MCF 10A (cell line): ENCODE results near the gene ARHGEF33. TPM values are rescaled to one million over a fixed set of nuclear protein-coding genes. Genes with fewer than 3 reads are reported as not detected.

ENCODE experiments used
- BruUV-seq: library from RNA; stranded (reverse); fragments of 400-500 nt; replicated peaks from 2 replicates; lab custom pipeline; 2021; lab: Mats Ljungman, UMichigan
- CTCF ChIA-PET: fragments of 300-600 bp; sonication (Branson Sonifier 250); formaldehyde crosslinking; extraction: SDS; loops from one replicate; lab custom pipeline; 2021; ENCODE audit warnings: antibody characterized with exemption, inconsistent platforms; lab: Yijun Ruan, JAX
- POLR2A ChIA-PET: fragments of 300-600, 350-650 bp; sonication (Branson Sonifier 250); formaldehyde crosslinking; extraction: SDS; loops from one replicate; lab custom pipeline; 2020; ENCODE audit warnings: antibody characterized with exemption, inconsistent platforms; lab: Yijun Ruan, JAX
- DNase-seq: peaks from one replicate; pipeline ENCODE4 v3.0.0-alpha.2; 2018; ENCODE audit not compliant: unreplicated experiment
- H3K27ac Mint-ChIP-seq: one replicate; pipeline ENCODE4 v1.8.0; 2022; ENCODE audit warnings: mild to moderate bottlenecking, low read depth, mixed read lengths; ENCODE audit not compliant: unreplicated experiment
- H3K27me3 Mint-ChIP-seq: one replicate; pipeline ENCODE4 v1.8.0; 2022; ENCODE audit warnings: mixed read lengths; ENCODE audit not compliant: insufficient read depth, unreplicated experiment
- H3K36me3 Mint-ChIP-seq: one replicate; pipeline ENCODE4 v1.8.0; 2022; ENCODE audit warnings: mild to moderate bottlenecking, moderate library complexity, mixed read lengths; ENCODE audit not compliant: insufficient read depth, unreplicated experiment
- H3K4me1 Mint-ChIP-seq: one replicate; pipeline ENCODE4 v1.8.0; 2022; ENCODE audit warnings: mixed read lengths; ENCODE audit not compliant: insufficient read depth, unreplicated experiment
- H3K4me3 Mint-ChIP-seq: one replicate; pipeline ENCODE4 v1.8.0; 2022; ENCODE audit warnings: mild to moderate bottlenecking, moderate library complexity, mixed read lengths; ENCODE audit not compliant: unreplicated experiment
- H3K9me3 Mint-ChIP-seq: one replicate; pipeline ENCODE4 v1.8.0; 2022; ENCODE audit warnings: mixed read lengths; ENCODE audit not compliant: unreplicated experiment
- intact Hi-C: fragments of 100-400 bp; cut with micrococcal nuclease; formaldehyde crosslinking; loops from 2 replicates; pipeline ENCODE4 v1.14.1; 2022
- total RNA-seq: library from RNA; stranded (reverse); gene quantifications from 2 replicates; pipeline ENCODE4 v1.2.3, GENCODE V29; 2022
- TF ChIP-seq, protein P1 (sequence below): fragments of 200-600 bp; IDR thresholded peaks from one replicate; pipeline ENCODE4 v1.8.0; 2022; ENCODE audit warnings: antibody characterized with exemption, mild to moderate bottlenecking; ENCODE audit not compliant: unreplicated experiment

The ARHGEF33 gene
- total RNA-seq, 1 experiment from 2014 or later = 0.07 TPM

DNA sequence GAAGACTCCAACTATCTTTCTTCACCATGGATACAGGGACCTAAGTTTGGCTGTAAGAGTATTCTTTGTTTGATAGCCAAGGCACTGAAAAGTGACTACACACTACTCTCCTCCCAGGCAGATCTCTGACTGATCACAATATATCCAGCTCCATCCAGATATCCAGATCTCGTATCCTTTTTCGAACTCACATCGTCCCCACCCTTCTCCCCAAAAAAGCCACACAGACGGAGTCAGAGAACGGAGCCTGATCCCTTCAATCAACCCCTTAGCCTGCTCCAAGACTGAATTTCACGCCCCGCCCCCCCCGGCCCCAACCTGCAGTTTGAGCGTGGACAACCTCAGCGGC, 14.5 kb upstream of the ARHGEF33 start:
- intact Hi-C loops = no loop called here
- DNase-seq = no peak
- no TSS peak for BruUV-seq
- H3K4me1 Mint-ChIP-seq = peaks cover 6% of the 10 kb centered on the region
- H3K4me3 Mint-ChIP-seq = peak overlapping the region; percentile 91
- ChIA-PET POLR2A (interaction anchor here (0.5 to 1.9 kb wide), 7 partner anchors 15 to 648 kb away, joined by 3 to 11 read pairs (median 4); partner anchors contain the start of genes ARHGEF33 and SRSF7), CTCF (interaction anchor here (1.7 kb wide), 1 partner anchor 72 kb away, joined by 13 read pairs; no protein-coding TSS in a partner anchor)
- H3K9me3 Mint-ChIP-seq = peaks cover 9% of the 10 kb centered on the region
- H3K36me3 Mint-ChIP-seq = no peaks in the 10 kb centered on the region
- no peaks in the 10 kb centered on the region for H3K27me3 Mint-ChIP-seq
- TF ChIP-seq, protein P1, sequence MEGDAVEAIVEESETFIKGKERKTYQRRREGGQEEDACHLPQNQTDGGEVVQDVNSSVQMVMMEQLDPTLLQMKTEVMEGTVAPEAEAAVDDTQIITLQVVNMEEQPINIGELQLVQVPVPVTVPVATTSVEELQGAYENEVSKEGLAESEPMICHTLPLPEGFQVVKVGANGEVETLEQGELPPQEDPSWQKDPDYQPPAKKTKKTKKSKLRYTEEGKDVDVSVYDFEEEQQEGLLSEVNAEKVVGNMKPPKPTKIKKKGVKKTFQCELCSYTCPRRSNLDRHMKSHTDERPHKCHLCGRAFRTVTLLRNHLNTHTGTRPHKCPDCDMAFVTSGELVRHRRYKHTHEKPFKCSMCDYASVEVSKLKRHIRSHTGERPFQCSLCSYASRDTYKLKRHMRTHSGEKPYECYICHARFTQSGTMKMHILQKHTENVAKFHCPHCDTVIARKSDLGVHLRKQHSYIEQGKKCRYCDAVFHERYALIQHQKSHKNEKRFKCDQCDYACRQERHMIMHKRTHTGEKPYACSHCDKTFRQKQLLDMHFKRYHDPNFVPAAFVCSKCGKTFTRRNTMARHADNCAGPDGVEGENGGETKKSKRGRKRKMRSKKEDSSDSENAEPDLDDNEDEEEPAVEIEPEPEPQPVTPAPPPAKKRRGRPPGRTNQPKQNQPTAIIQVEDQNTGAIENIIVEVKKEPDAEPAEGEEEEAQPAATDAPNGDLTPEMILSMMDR = no peak
- H3K27ac Mint-ChIP-seq = peak overlapping the region; percentile 89

DNA sequence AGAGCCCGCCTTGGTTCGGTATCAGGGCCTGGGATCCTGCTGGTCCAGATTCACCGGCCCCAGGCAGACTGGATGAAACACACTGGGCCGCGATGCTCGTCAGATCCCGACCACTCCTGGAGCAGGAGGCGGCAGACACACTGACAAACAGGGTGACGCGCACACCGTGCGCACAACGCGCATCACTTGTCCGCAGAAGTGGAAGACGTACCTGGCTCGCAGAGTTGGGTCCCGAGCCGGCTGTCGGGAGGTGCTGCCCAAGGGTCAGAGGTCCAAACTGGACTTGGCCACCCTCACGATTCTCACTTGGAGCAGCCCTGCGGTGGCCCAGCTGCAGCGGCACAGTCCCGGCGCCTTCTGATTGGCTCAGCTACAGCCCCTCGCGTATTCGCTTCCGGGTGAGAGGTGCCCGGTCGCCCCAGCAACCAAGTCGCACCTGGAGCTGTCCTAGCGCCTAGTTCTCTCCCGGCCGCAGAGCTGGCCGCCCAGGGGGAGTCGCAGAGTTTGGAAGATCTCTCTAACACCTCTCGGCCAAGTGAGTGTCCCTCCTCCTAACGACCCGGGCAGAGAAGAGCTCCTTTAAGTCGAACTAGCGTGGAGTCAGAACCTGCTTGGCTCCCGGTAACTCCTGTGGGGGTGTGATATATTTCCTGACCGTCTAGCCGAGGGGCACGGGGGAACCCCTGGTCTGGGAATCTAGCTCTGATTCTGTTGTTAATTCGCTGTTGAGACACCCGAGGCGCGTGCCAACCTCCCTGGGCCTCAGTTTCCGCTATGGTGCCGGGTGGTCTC, 13.9 kb upstream of the ARHGEF33 start, which contains the start of the genes DHX57 and MORN2:
Gene DHX57, minus strand, starts transcription at position 359 of the 792 bp plus-strand sequence. CDS start 7,529 bp downstream, outside the sequence.
Gene MORN2, plus strand, starts transcription at position 401 of the 792 bp plus-strand sequence.
- Mint-ChIP-seq H3K27ac (peak within 1 kb of the TSS; percentile 89), H3K9me3 (peaks cover 8% of the 10 kb centered on the region), H3K36me3 (no peaks in the 10 kb centered on the region), H3K4me1 (peaks cover 6% of the 10 kb centered on the region), H3K27me3 (no peaks in the 10 kb centered on the region), H3K4me3 (peak within 1 kb of the TSS; percentile 91)
- intact Hi-C loops = no loop called here
- TF ChIP-seq, protein P1 = no peak
- BruUV-seq = no TSS peak
- peak; percentile 82 for DNase-seq
- CTCF ChIA-PET = interaction anchor here (0.6 to 1.7 kb wide), 2 partner anchors 12 to 72 kb away, joined by 5 to 13 read pairs; no protein-coding TSS in a partner anchor
- POLR2A ChIA-PET = interaction anchor here (0.5 to 1.9 kb wide), 14 partner anchors 10 to 648 kb away, joined by 3 to 11 read pairs (median 4); partner anchors contain the start of genes ARHGEF33 and SRSF7

DNA sequence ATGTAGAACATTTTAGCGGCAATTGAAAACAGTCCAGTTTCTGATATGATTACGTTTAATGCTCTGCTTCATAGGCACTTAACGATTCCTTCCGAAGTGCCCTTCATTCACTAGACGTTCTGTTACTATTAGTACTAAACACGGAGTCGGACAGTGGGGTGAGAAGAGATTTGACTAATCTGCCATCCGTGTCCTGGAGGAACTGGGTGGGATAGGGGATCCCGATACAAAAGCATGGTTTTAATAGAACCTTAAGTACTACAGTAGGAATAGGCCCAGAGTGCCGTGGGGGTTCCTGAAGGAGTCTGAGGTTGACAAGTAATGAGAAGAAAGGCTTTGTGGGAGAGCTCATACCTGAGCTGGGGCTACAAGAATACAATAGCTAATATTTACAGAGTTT, 13.3 kb upstream of the ARHGEF33 start:
- peaks cover 6% of the 10 kb centered on the region for H3K4me1 Mint-ChIP-seq
- intact Hi-C loops = no loop called here
- no TSS peak for BruUV-seq
- peak overlapping the region; percentile 91 for H3K4me3 Mint-ChIP-seq
- CTCF ChIA-PET = interaction anchor here (1.7 kb wide), 1 partner anchor 71 kb away, joined by 13 read pairs; no protein-coding TSS in a partner anchor
- TF ChIP-seq, protein P1 = no peak
- peak overlapping the region; percentile 89 for H3K27ac Mint-ChIP-seq
- POLR2A ChIA-PET = interaction anchor here (0.6 to 1.9 kb wide), 10 partner anchors 9 to 252 kb away, joined by 3 to 11 read pairs (median 4); partner anchors contain the start of genes ARHGEF33 and SRSF7
- H3K9me3 Mint-ChIP-seq = peaks cover 8% of the 10 kb centered on the region
- no peak for DNase-seq
- no peaks in the 10 kb centered on the region for H3K27me3 Mint-ChIP-seq
- no peaks in the 10 kb centered on the region for H3K36me3 Mint-ChIP-seq

DNA sequence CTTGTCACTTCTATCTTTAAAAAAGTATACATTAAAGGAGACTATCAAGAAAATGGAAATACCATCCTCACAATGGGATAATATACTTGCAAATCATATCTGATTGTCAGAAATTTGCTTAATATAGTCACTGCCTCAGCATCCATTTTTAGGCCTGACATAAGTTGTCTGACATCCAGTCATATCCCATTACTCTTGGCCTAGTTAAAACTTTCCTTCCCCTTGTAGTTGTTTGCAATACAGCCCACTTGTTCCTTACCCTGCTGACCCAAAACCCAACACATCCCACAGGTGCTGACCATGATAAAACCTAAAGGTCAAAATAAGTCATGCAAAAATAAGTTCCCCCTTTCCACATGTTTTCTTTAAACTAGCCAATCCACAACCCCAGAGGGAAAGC, 3.6 kb upstream of the ARHGEF33 start:
- BruUV-seq = no TSS peak
- Mint-ChIP-seq H3K27ac (no peak overlapping the region), H3K36me3 (peaks cover 6% of the 10 kb centered on the region), H3K4me3 (no peak overlapping the region), H3K27me3 (no peaks in the 10 kb centered on the region), H3K9me3 (no peaks in the 10 kb centered on the region), H3K4me1 (no peaks in the 10 kb centered on the region)
- TF ChIP-seq, protein P1 = no peak
- intact Hi-C loops = no loop called here
- CTCF ChIA-PET = interaction anchor here (1.0 kb wide), 1 partner anchor 11 kb away, joined by 3 read pairs; no protein-coding TSS in a partner anchor
- POLR2A ChIA-PET = interaction anchor here (0.7 kb wide), 1 partner anchor 10 kb away, joined by 3 read pairs; no protein-coding TSS in a partner anchor
- DNase-seq = no peak
